Upper lobe of left lung (tissue), 4 donors: ENCODE measurements around the gene BAIAP2L2.

Experiments
- CTCF ChIP-seq, 6 experiments: fragments of 450-650 bp in 4 of 6; fragments of 200-600 bp in 2 of 6; sonication (generic) in 2 of 6; IDR thresholded peaks; one replicate each; pipeline ENCODE4 v1.5.1; 2016 to 2019; ENCODE audit warnings: antibody characterized with exemption in 6 of 6
- EP300 ChIP-seq, 4 donors: sonication (generic); formaldehyde crosslinking; IDR thresholded peaks; one replicate each; pipeline ENCODE4 v1.5.1; 2017; ENCODE audit warnings: antibody characterized with exemption in 4 of 4, control low read depth in 2 of 4
- POLR2A ChIP-seq, 4 donors: fragments of 450-650 bp; IDR thresholded peaks; one replicate each; pipeline ENCODE4 v1.5.1; 2016 to 2017; ENCODE audit warnings: antibody characterized with exemption in 4 of 4, mild to moderate bottlenecking in 2 of 4
- POLR2AphosphoS5 ChIP-seq, 2 donors: sonication (generic); formaldehyde crosslinking; IDR thresholded peaks; one replicate each; pipeline ENCODE4 v1.5.1; 2017; ENCODE audit warnings: antibody characterized with exemption in 2 of 2

- TF ChIP-seq POLR2A (IDR thresholded peaks at IDR 0.05) (no peak), CTCF (IDR thresholded peaks at IDR 0.05) (no peak), EP300 (IDR thresholded peaks at IDR 0.05) (no peak), POLR2AphosphoS5 (IDR thresholded peaks at IDR 0.05) (no peak)
These were observed 64.3 kb downstream of the BAIAP2L2 start for GRCh38 chr22:38046070-38046748.
